Smooth muscle cell of the brain vasculature (primary cell): ENCODE measurements around the gene VPS50.
"Not testable (repeated sequence)": the region's sequence is repeated elsewhere in the genome, so short reads cannot be mapped to it uniquely, and the experiment has no call there.

Source experiments
- DNase-seq: peaks from one replicate; pipeline ENCODE4 v3.0.0-alpha.2; 2012; ENCODE audit warnings: low read depth, low spot score

Gene VPS50

GRCh38 chr7:93327006-93327633 is 95.0 kb downstream of the VPS50 start:
- no peak for DNase-seq

GRCh38 chr7:93331706-93332105 is 99.5 kb downstream of the VPS50 start:
- DNase-seq: no peak

GRCh38 chr7:93332172-93332571 is 100.0 kb downstream of the VPS50 start:
- DNase-seq: no peak

GRCh38 chr7:93337052-93337451 is 104.9 kb downstream of the VPS50 start:
- DNase-seq: no peak

GRCh38 chr7:93342178-93342577 is 110.0 kb downstream of the VPS50 start:
- DNase-seq: not testable (repeated sequence)

GRCh38 chr7:93350338-93350737 is 118.2 kb downstream of the VPS50 start:
- no peak for DNase-seq

- no peak for DNase-seq
These were observed 120.7 kb downstream of the VPS50 start for GRCh38 chr7:93352881-93353280.

- DNase-seq: no peak
These were observed 122.6 kb downstream of the VPS50 start for GRCh38 chr7:93354815-93355214.

- DNase-seq: no peak
These were observed 127.5 kb downstream of the VPS50 start for GRCh38 chr7:93359520-93360198.

GRCh38 chr7:93361853-93362252 is 129.7 kb downstream of the VPS50 start:
- DNase-seq: no peak

- no peak for DNase-seq
These were observed 132.6 kb downstream of the VPS50 start for GRCh38 chr7:93364806-93365205.

- DNase-seq: no peak
These were observed 133.2 kb downstream of the VPS50 start for GRCh38 chr7:93365341-93365740.

GRCh38 chr7:93366816-93367215 is 134.7 kb downstream of the VPS50 start:
- DNase-seq: no peak

- DNase-seq: no peak
These were observed 135.1 kb downstream of the VPS50 start for GRCh38 chr7:93367254-93367653.

- not testable (repeated sequence) for DNase-seq
These were observed 138.8 kb downstream of the VPS50 start for GRCh38 chr7:93370937-93371336.

GRCh38 chr7:93373537-93373936 is 141.4 kb downstream of the VPS50 start:
- DNase-seq: no peak

- no peak for DNase-seq
These were observed 142.3 kb downstream of the VPS50 start for GRCh38 chr7:93374345-93374940.

- DNase-seq: no peak
These were observed 143.4 kb downstream of the VPS50 start for GRCh38 chr7:93375603-93376002.

- no peak for DNase-seq
These were observed 146.1 kb downstream of the VPS50 start for GRCh38 chr7:93378131-93378760.

GRCh38 chr7:93382362-93382761 is 150.2 kb downstream of the VPS50 start:
- DNase-seq: no peak

GRCh38 chr7:93390660-93391059 is 158.5 kb downstream of the VPS50 start:
- DNase-seq: no peak

GRCh38 chr7:93392984-93393383 is 160.8 kb downstream of the VPS50 start:
- no peak for DNase-seq

GRCh38 chr7:93399642-93400041 is 167.5 kb downstream of the VPS50 start:
- DNase-seq: no peak
